Gastroesophageal sphincter (tissue), 4 donors: ENCODE results near the gene SLC25A21. TPM values are rescaled to one million over a fixed set of nuclear protein-coding genes. Genes with fewer than 3 reads are reported as not detected.

Experiments
- ATAC-seq: fragments of 150-250 bp; one replicate; pipeline ENCODE4 v1.9.1; 2016; ENCODE audit warnings: mild to moderate bottlenecking, moderate library complexity
- H3K27ac ChIP-seq, 4 donors: fragments of 200-600 bp; sonication (generic) in 3 of 4; 1 replicate in 3 of 4; 2 replicates in 1 of 4; pipeline ENCODE4 v1.5.1; 2016 to 2019
- H3K27me3 ChIP-seq: fragments of 200-600 bp; sonication (generic); one replicate; pipeline ENCODE4 v1.5.1; 2019
- H3K36me3 ChIP-seq, 2 donors: fragments of 200-600 bp; sonication (generic); one replicate each; pipeline ENCODE4 v1.5.1; 2019; ENCODE audit warnings: control low read depth in 1 of 2
- H3K4me1 ChIP-seq, 3 donors: fragments of 200-600 bp; sonication (generic); 1 replicate in 2 of 3; 2 replicates in 1 of 3; pipeline ENCODE4 v1.5.1; 2016 to 2019; ENCODE audit warnings: control low read depth in 2 of 3
- H3K4me3 ChIP-seq, 2 donors: fragments of 200-600 bp; sonication (generic); one replicate each; pipeline ENCODE4 v1.5.1; 2019; ENCODE audit warnings: mild to moderate bottlenecking in 1 of 2, moderate library complexity in 1 of 2
- H3K9me3 ChIP-seq, 3 donors: fragments of 200-600 bp; sonication (generic); one replicate each; pipeline ENCODE4 v1.5.1; 2017 to 2019; ENCODE audit warnings: control low read depth in 2 of 3
- CTCF ChIP-seq, 4 experiments: fragments of 200-600 bp in 2 of 4; fragments of 450-650 bp in 2 of 4; sonication (generic) in 1 of 4; IDR thresholded peaks; one replicate each; pipeline ENCODE4 v1.5.1; 2017 to 2019; ENCODE audit warnings: antibody characterized with exemption in 4 of 4, mild to moderate bottlenecking in 2 of 4, moderate library complexity in 2 of 4
- EP300 ChIP-seq: sonication (generic); formaldehyde crosslinking; IDR thresholded peaks from one replicate; pipeline ENCODE4 v1.6.1; 2017; ENCODE audit warnings: antibody characterized with exemption, mild to moderate bottlenecking
- POLR2A ChIP-seq, 2 donors: fragments of 450-650 bp; IDR thresholded peaks; one replicate each; pipeline ENCODE4 v1.6.1; 2017; ENCODE audit warnings: antibody characterized with exemption in 2 of 2, mild to moderate bottlenecking in 2 of 2, moderate library complexity in 1 of 2
- POLR2AphosphoS5 ChIP-seq: sonication (generic); formaldehyde crosslinking; IDR thresholded peaks from one replicate; pipeline ENCODE4 v1.6.1; 2017; ENCODE audit warnings: antibody characterized with exemption
- WGBS, 2 donors: methylation state at CpG; one replicate each; pipeline ENCODE4 v1.1.5; 2018; ENCODE audit warnings: low coverage in 1 of 2; 5-methylcytosine and 5-hydroxymethylcytosine counted together
- total RNA-seq, 4 donors: library from RNA; depleted of rRNA; stranded (reverse); fragments of >200 nt; gene quantifications; one replicate each; pipeline ENCODE4 v1.1.0, GENCODE V29; 2016

SLC25A21 gene
- total RNA-seq, 4 donors from 2014 or later = 0.40 to 1.5 (median 1.3) TPM

- no peak for ATAC-seq
- Histone ChIP-seq H3K27ac (peak overlapping the region in 2 of 4 donors; percentile 3 to 8), H3K27me3 (peaks cover 100% of the 10 kb centered on the region), H3K4me1 (peaks cover 0 to 76% (median 34%) of the 10 kb centered on the region in 3 donors), H3K9me3 (no peaks in the 10 kb centered on the region), H3K36me3 (no peaks in the 10 kb centered on the region), H3K4me3 (peak overlapping the region; percentile 6 to 48)
- WGBS, 2 donors = 2 to 4% methylated on average over 9 to 11 of the region's 11 CpGs
- TF ChIP-seq POLR2A (IDR thresholded peaks at IDR 0.05) = no peak
- TF ChIP-seq EP300 = no peak
- TF ChIP-seq CTCF (IDR thresholded peaks at IDR 0.05) = no peak
- TF ChIP-seq POLR2AphosphoS5 = no peak
Observed at GRCh38 chr14:36662258-36662542, 510.2 kb downstream of the SLC25A21 start.

- peak; percentile 76 for ATAC-seq
- WGBS, 2 donors = 0% methylated on average over 5 to 20 of the region's 44 CpGs
- no peaks in the 10 kb centered on the region for H3K36me3 ChIP-seq
- TF ChIP-seq POLR2AphosphoS5 (no peak), POLR2A (IDR thresholded peaks at IDR 0.05) (no peak), CTCF (IDR thresholded peaks at IDR 0.05) (no peak), EP300 (no peak)
- no peaks in the 10 kb centered on the region for H3K9me3 ChIP-seq
- H3K4me1 ChIP-seq = peaks cover 0 to 77% (median 38%) of the 10 kb centered on the region in 3 donors
- H3K27me3 ChIP-seq = peaks cover 100% of the 10 kb centered on the region
- peak within 1 kb of the TSS; percentile 6 to 48 for H3K4me3 ChIP-seq
- H3K27ac ChIP-seq = peak within 1 kb of the TSS in 2 of 4 donors; percentile 3 to 8
Observed at GRCh38 chr14:36661506-36662257, 510.7 kb downstream of the SLC25A21 start, which contains the start of gene PAX9. PAX9 (plus strand) TSS chr14:36661860; CDS start chr14:36662090, 230 bp downstream.

- Histone ChIP-seq H3K4me3 (peak overlapping the region in 1 of 2 donors; percentile 48), H3K36me3 (no peaks in the 10 kb centered on the region), H3K9me3 (no peaks in the 10 kb centered on the region), H3K27ac (no peak overlapping the region), H3K4me1 (peaks cover 0 to 77% (median 45%) of the 10 kb centered on the region in 3 donors), H3K27me3 (peaks cover 100% of the 10 kb centered on the region)
- TF ChIP-seq POLR2A (IDR thresholded peaks at IDR 0.05) = no peak
- no peak for TF ChIP-seq EP300
- no peak for TF ChIP-seq CTCF (IDR thresholded peaks at IDR 0.05)
- TF ChIP-seq POLR2AphosphoS5 = no peak
- 10 to 14% methylated on average over 15 of the region's 35 CpGs for WGBS, 2 donors
- no peak for ATAC-seq
Observed at GRCh38 chr14:36660736-36661505, 511.5 kb downstream of the SLC25A21 start.

GRCh38 chr14:36659822-36660735 lies 512.3 kb downstream of the SLC25A21 start:
- no peak for TF ChIP-seq EP300
- TF ChIP-seq CTCF (IDR thresholded peaks at IDR 0.05) = no peak
- TF ChIP-seq POLR2AphosphoS5 = no peak
- TF ChIP-seq POLR2A (IDR thresholded peaks at IDR 0.05) = no peak
- ATAC-seq = no peak
- no peaks in the 10 kb centered on the region for H3K36me3 ChIP-seq
- H3K4me3 ChIP-seq = no peak overlapping the region
- peaks cover 100% of the 10 kb centered on the region for H3K27me3 ChIP-seq
- H3K9me3 ChIP-seq = no peaks in the 10 kb centered on the region
- peaks cover 0 to 79% (median 47%) of the 10 kb centered on the region in 3 donors for H3K4me1 ChIP-seq
- H3K27ac ChIP-seq = no peak overlapping the region
- 27 to 32% methylated on average over 6 to 18 of the region's 19 CpGs for WGBS, 2 donors
